K562 (cell line): ENCODE data around the gene NRN1L. TPM values are rescaled to one million over a fixed set of nuclear protein-coding genes. Genes with fewer than 3 reads are reported as not detected.

Experiments used
- ATAC-seq: fragments of 200-7000 bp; cut with Tn5 transposase; 3 replicates; pipeline ENCODE4 v1.9.1; 2020; ENCODE audit warnings: moderate library complexity
- BruUV-seq: library from RNA; stranded (reverse); fragments of 400-500 nt; replicated peaks from 2 replicates; lab custom pipeline; 2021; lab: Mats Ljungman, UMichigan
- CTCF ChIA-PET: fragments of 300-600 bp; formaldehyde crosslinking; extraction: SDS; loops from one replicate; lab custom pipeline; 2021; ENCODE audit warnings: low intra/inter-chr PET ratio; lab: Yijun Ruan, JAX
- POLR2A ChIA-PET: fragments of 300-600, 350-650 bp; sonication (Branson Sonifier 250); formaldehyde crosslinking; extraction: SDS; loops from one replicate; lab custom pipeline; 2021; ENCODE audit warnings: antibody characterized with exemption, inconsistent platforms; lab: Yijun Ruan, JAX
- DNase-seq, 4 experiments: peaks; one replicate each; pipeline versions ENCODE4 v3.0.0 to v3.0.0-alpha.2; 2011 to 2018; ENCODE audit warnings: low spot score in 3 of 4, mixed read lengths in 3 of 4; ENCODE audit errors: extremely low read depth in 1 of 4
- FAIRE-seq: peaks from 2 replicates; lab custom pipeline; 2011; peaks lifted over from hg19 to GRCh38; lab: Jason Lieb, UNC
- H2AFZ ChIP-seq: 2 replicates; pipeline ENCODE4 v1.6.0; 2011; ENCODE audit warnings: low read depth, low read length, control low read depth, inconsistent platforms
- H3K27ac ChIP-seq: fragments of 200-600 bp; 3 replicates; pipeline ENCODE4 v1.8.0; 2011; ENCODE audit warnings: low read depth, mild to moderate bottlenecking, control low read depth, inconsistent platforms, low read length, moderate library complexity, mixed read lengths; ENCODE audit errors: extremely low read depth
- H3K27me3 ChIP-seq, 2 experiments: fragments of 300-600 bp in 1 of 2; 2 replicates in 1 of 2; 3 replicates in 1 of 2; pipeline versions ENCODE4 v1.6.0 to v1.8.0; 2011; ENCODE audit warnings: inconsistent platforms in 2 of 2, low read length in 2 of 2, mild to moderate bottlenecking in 1 of 2, mixed read lengths in 1 of 2, moderate library complexity in 1 of 2; ENCODE audit not compliant: control insufficient read depth in 2 of 2, insufficient read depth in 2 of 2
- H3K36me3 ChIP-seq: fragments of 300-600 bp; 3 replicates; pipeline ENCODE4 v1.8.0; 2011; ENCODE audit warnings: mild to moderate bottlenecking, low read length, inconsistent platforms; ENCODE audit not compliant: control insufficient read depth, insufficient read depth
- H3K4me1 ChIP-seq, 2 experiments: fragments of 200-600 bp in 1 of 2; replicated peaks in 1 of 2; 2 replicates in 1 of 2; 3 replicates in 1 of 2; pipeline versions ENCODE4 v1.5.1 to v1.8.0; 2011; ENCODE audit warnings: inconsistent platforms in 2 of 2, low read length in 2 of 2, mild to moderate bottlenecking in 1 of 2, mixed read lengths in 1 of 2, moderate library complexity in 1 of 2; ENCODE audit not compliant: control insufficient read depth in 2 of 2, insufficient read depth in 2 of 2
- H3K4me2 ChIP-seq: 2 replicates; pipeline ENCODE4 v1.6.1; 2011; ENCODE audit warnings: low read length, control low read depth, inconsistent platforms, mixed read lengths; ENCODE audit not compliant: insufficient read depth
- H3K4me3 ChIP-seq: fragments of 200-600 bp; sonication (generic), shearing (Covaris generic); 2 replicates; pipeline ENCODE4 v1.5.1; 2016; ENCODE audit warnings: control low read depth, inconsistent platforms
- H3K79me2 ChIP-seq: fragments of 200-600 bp; 3 replicates; pipeline ENCODE4 v1.8.0; 2011; ENCODE audit warnings: low read length, inconsistent platforms; ENCODE audit not compliant: control insufficient read depth, insufficient read depth
- H3K9ac ChIP-seq, 2 experiments: 2 replicates each; pipeline versions ENCODE4 v1.6.0 to v1.6.1; 2011; ENCODE audit warnings: low read depth in 2 of 2, low read length in 2 of 2, control low read depth in 1 of 2, inconsistent platforms in 1 of 2, mild to moderate bottlenecking in 1 of 2, mixed read lengths in 1 of 2; ENCODE audit not compliant: insufficient read depth in 1 of 2
- H3K9me1 ChIP-seq: one replicate; pipeline ENCODE4 v1.6.0; 2011; ENCODE audit warnings: inconsistent platforms, mild to moderate bottlenecking, low read length, moderate library complexity; ENCODE audit not compliant: control insufficient read depth, insufficient read depth
- H3K9me3 ChIP-seq: replicated peaks from 2 replicates; pipeline ENCODE4 v1.5.1; 2011; ENCODE audit warnings: low read depth, low read length, inconsistent platforms; ENCODE audit not compliant: control insufficient read depth, insufficient read depth
- H4K20me1 ChIP-seq: replicated peaks from 2 replicates; pipeline ENCODE4 v1.6.1; 2011; ENCODE audit warnings: low read length, inconsistent platforms, mixed read lengths; ENCODE audit not compliant: control insufficient read depth, insufficient read depth
- BRD9 ChIP-seq: fragments of 450-650 bp; IDR thresholded peaks from 2 replicates; pipeline ENCODE4 v1.6.1; 2018; ENCODE audit warnings: low read depth; ENCODE audit not compliant: partially characterized antibody
- CBX1 ChIP-seq: sonication (generic); IDR thresholded peaks from 2 replicates; pipeline ENCODE4 v1.6.1; 2016; ENCODE audit warnings: antibody characterized with exemption, low read depth, mild to moderate bottlenecking
- CHAMP1 ChIP-seq: fragments of 450-650 bp; IDR thresholded peaks from 2 replicates; pipeline ENCODE4 v1.6.1; 2016; ENCODE audit warnings: mild to moderate bottlenecking
- EWSR1 ChIP-seq: fragments of 450-650 bp; IDR thresholded peaks from 2 replicates; pipeline ENCODE4 v1.6.1; 2018; ENCODE audit warnings: borderline replicate concordance, mild to moderate bottlenecking, low read depth, moderate library complexity; ENCODE audit not compliant: partially characterized antibody
- FOS ChIP-seq: IDR thresholded peaks from 3 replicates; pipeline ENCODE4 v1.6.1; 2011; ENCODE audit not compliant: insufficient read length; ENCODE audit errors: extremely low read depth
- KAT7 ChIP-seq: sonication (generic); formaldehyde crosslinking; IDR thresholded peaks from 2 replicates; pipeline ENCODE4 v1.8.0; 2022; ENCODE audit warnings: missing genetic modification reagents, mild to moderate bottlenecking, borderline replicate concordance
- MAZ ChIP-seq, 2 experiments: fragments of 450-650 bp in 1 of 2; sonication (generic) in 1 of 2; formaldehyde crosslinking; IDR thresholded peaks in 1 of 2; conservative IDR thresholded peaks in 1 of 2; 2 replicates each; pipeline versions ENCODE4 v1.4.0 to v1.5.0; 2020; ENCODE audit warnings: mild to moderate bottlenecking in 1 of 2, missing genetic modification reagents in 1 of 2
- MED1 ChIP-seq: sonication (generic); formaldehyde crosslinking; IDR thresholded peaks from 2 replicates; pipeline ENCODE4 v1.8.1; 2023; ENCODE audit warnings: missing genetic modification reagents, borderline replicate concordance
- THRB ChIP-seq: fragments of 450-650 bp; formaldehyde crosslinking; conservative IDR thresholded peaks from 2 replicates; pipeline ENCODE4 v1.4.0; 2022; ENCODE audit warnings: mild to moderate bottlenecking, missing genetic modification characterization
- ZKSCAN3 ChIP-seq: fragments of 250-450 bp; sonication (Bioruptor Pico); IDR thresholded peaks from 2 replicates; pipeline ENCODE4 v1.4.0; 2020
- ZNF232 ChIP-seq: sonication (generic); formaldehyde crosslinking; IDR thresholded peaks from 2 replicates; pipeline ENCODE4 v1.8.0; 2022; ENCODE audit warnings: mild to moderate bottlenecking, missing genetic modification reagents
- ZNF512 ChIP-seq: IDR thresholded peaks from 2 replicates; pipeline ENCODE4 v1.6.1; 2016; ENCODE audit warnings: missing genetic modification characterization, missing compliant biosample characterization
- ZNF79 ChIP-seq: fragments of 250-450 bp; sonication (Bioruptor Pico); IDR thresholded peaks from 2 replicates; pipeline ENCODE4 v1.4.0; 2020; ENCODE audit warnings: low read depth, mild to moderate bottlenecking, moderate library complexity
- WGBS: fragments of 100-300 bp; shearing (Covaris generic); methylation state at CpG from one replicate; pipeline ENCODE4 v1.1.6; 2016; ENCODE audit warnings: low coverage, mixed read lengths; ENCODE audit not compliant: insufficient coverage; ENCODE audit errors: missing lambda C conversion rate; 5-methylcytosine and 5-hydroxymethylcytosine counted together
- in situ Hi-C: fragments of 300-500 bp; cut with MboI; formaldehyde crosslinking; loops from 4 replicates; pipeline ENCODE4 v1.15.0; 2018; ENCODE audit warnings: inconsistent platforms, mixed read lengths
- intact Hi-C: fragments of 100-400 bp; cut with micrococcal nuclease; formaldehyde crosslinking; loops from 2 replicates; pipeline ENCODE4 v1.14.2; 2022
- polyA plus RNA-seq, 8 experiments: library from polyadenylated mRNA; depleted of rRNA in 4 of 8; stranded (reverse) in 5 of 8; unstranded in 3 of 8; fragments of >200 nt; fragmentation: Nextera tagmentation in 2 of 8; fragmentation: Illumina TruSeq in 1 of 8; extraction: Ambion mirVana in 2 of 8; extraction: Trizol in 1 of 8; gene quantifications; 2 replicates each; pipeline versions ENCODE4 v1.2.1 to v1.2.3, GENCODE V29; 2011 to 2014; ENCODE audit warnings: inconsistent platforms in 1 of 8, missing spikeins in 1 of 8
- total RNA-seq, 7 experiments: library from RNA; depleted of rRNA in 6 of 7; stranded (reverse); fragments of >200 nt in 6 of 7; fragmentation: Illumina TruSeq in 2 of 7; extraction: Trizol in 2 of 7; gene quantifications; 2 replicates each; pipeline versions ENCODE4 v1.2.1 to v1.2.3, GENCODE V29; 2011 to 2021; ENCODE audit warnings: low replicate concordance in 1 of 7
- TF ChIP-seq, protein P1 (sequence below): fragments of 250-450 bp; sonication (Bioruptor Pico); IDR thresholded peaks from 2 replicates; pipeline ENCODE4 v1.8.0; 2022; ENCODE audit warnings: inconsistent platforms

NRN1L gene
- total and polyA plus RNA-seq, 9 of the 15 experiments (the other 6 are each of a cell fraction or from before 2014, with no cell fraction given) = 0.22 to 0.86 (median 0.61) TPM; not detected in 5

DNA sequence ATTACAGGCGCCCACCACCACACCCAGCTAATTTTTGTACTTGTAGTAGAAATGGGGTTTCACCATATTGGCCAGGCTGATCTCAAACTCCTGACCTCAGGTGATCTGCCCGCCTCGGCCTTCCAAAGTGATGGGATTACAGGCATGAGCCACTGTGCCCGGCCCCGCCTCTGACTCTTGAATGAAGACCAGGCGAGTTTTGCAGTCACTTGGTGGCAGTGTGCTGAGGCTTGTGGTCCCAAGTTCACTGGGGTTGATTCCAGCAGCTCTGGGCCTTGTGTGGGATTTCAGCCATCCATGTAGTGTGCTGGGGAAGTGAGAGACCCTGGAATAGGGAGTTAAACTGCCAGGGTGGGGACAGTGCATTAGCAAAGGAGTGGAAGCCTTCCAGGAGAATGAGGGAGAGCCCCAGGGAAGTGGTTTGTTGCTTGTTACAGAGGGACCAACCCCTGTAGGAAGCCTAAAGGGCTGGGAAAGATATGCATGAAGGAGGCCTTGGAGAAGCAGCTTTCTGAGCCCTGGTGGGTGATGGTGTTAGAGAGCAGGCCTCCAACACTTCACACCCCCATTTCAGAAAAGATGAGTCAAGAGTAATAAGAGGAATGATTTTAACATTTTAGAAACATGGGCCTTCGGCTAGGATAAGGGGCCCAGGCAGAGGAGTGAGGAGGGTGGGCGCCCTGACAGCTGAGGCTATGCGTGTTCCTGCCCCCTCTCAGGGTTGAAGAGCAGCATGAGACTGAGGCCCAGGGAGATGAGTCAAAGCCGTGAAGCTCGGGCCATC lies 22.9 kb downstream of the NRN1L start:
- ChIA-PET CTCF (no interaction called here), POLR2A (interaction anchor here (0.6 to 2.7 kb wide), 3 partner anchors 10 to 17 kb away, joined by 3 to 13 read pairs (median 6); partner anchors contain the start of gene PSKH1)
- no peaks in the 10 kb centered on the region for H3K9me1 ChIP-seq
- H3K9me3 ChIP-seq = no peaks in the 10 kb centered on the region
- ATAC-seq (no peak), DNase-seq (no peak), FAIRE-seq (no peak)
- H3K79me2 ChIP-seq = no peaks in the 10 kb centered on the region
- H2AFZ ChIP-seq = no peak overlapping the region
- WGBS = 70% methylated on average over 11 of the region's 11 CpGs
- peaks cover 2% of the 10 kb centered on the region; the same call in 1 of the 2 replicates for H4K20me1 ChIP-seq
- peaks cover 0 to 6% of the 10 kb centered on the region in 2 experiments; a peak in 1 of 5 replicates for H3K4me1 ChIP-seq
- intact Hi-C loops = no loop called here
- no TSS peak for BruUV-seq
- H3K4me2 ChIP-seq = no peak overlapping the region
- peaks cover 7% of the 10 kb centered on the region; the same call in 2 of the 3 replicates for H3K36me3 ChIP-seq
- H3K27ac ChIP-seq = no peak overlapping the region
- H3K4me3 ChIP-seq = no peak overlapping the region
- H3K27me3 ChIP-seq = no peaks in the 10 kb centered on the region
- in situ Hi-C loops = no loop called here
- H3K9ac ChIP-seq = no peak overlapping the region
- TF ChIP-seq ZNF79 (CRISPR knock-in tag) (no peak), MED1 (CRISPR knock-in tag) (no peak), FOS (no peak), KAT7 (no peak), CHAMP1 (no peak), ZKSCAN3 (CRISPR knock-in tag) (no peak), BRD9 (no peak), MAZ (CRISPR knock-in tag; conservative IDR thresholded peaks at IDR 0.05 in 1 of 2, IDR thresholded peaks at IDR 0.05 in 1 of 2) (no peak), ZNF232 (CRISPR knock-in tag) (no peak), EWSR1 (no peak), CBX1 (no peak), ZNF512 (tag) (no peak), THRB (CRISPR knock-in tag) (no peak)
- TF ChIP-seq, protein P1, sequence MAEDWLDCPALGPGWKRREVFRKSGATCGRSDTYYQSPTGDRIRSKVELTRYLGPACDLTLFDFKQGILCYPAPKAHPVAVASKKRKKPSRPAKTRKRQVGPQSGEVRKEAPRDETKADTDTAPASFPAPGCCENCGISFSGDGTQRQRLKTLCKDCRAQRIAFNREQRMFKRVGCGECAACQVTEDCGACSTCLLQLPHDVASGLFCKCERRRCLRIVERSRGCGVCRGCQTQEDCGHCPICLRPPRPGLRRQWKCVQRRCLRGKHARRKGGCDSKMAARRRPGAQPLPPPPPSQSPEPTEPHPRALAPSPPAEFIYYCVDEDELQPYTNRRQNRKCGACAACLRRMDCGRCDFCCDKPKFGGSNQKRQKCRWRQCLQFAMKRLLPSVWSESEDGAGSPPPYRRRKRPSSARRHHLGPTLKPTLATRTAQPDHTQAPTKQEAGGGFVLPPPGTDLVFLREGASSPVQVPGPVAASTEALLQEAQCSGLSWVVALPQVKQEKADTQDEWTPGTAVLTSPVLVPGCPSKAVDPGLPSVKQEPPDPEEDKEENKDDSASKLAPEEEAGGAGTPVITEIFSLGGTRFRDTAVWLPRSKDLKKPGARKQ (CRISPR knock-in tag) = no peak
